Fibroblast of mammary gland (primary cell): ENCODE data around the gene FARSB.

ENCODE experiments used
- DNase-seq: peaks from one replicate; pipeline ENCODE4 v3.0.0-alpha.2; 2010; ENCODE audit warnings: low read depth
- H3K4me3 ChIP-seq: 2 replicates; pipeline ENCODE4 v1.5.1; 2011; ENCODE audit warnings: low read depth, mild to moderate bottlenecking, low read length, moderate library complexity; ENCODE audit not compliant: control insufficient read depth
- TF ChIP-seq, protein P1 (sequence below): conservative IDR thresholded peaks from 2 replicates; pipeline ENCODE4 v1.5.1; 2011; ENCODE audit warnings: low read depth, low read length, inconsistent platforms; ENCODE audit not compliant: control insufficient read depth, insufficient read depth

FARSB gene

DNA sequence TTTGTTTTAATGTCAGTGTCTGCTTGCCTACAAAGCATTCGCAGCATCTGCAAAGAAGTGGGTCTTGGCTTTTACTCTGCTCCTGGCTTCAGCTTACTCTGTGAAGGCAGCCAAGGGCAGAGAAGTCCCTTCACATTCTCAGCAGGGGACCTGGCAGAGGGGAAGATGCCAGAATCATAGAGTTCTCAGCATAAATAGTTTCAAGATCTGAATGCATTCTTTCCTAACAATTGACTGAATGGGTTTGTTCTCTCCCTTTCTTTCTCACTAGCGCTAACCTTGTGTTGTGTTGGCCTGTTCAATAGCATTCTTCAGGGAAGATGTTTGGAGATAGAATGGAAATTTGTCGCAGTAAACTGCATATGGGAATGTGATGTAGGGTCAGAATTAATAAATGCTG, 106.9 kb downstream of the FARSB start:
- DNase-seq: no peak
- no peak overlapping the region for H3K4me3 ChIP-seq
- TF ChIP-seq, protein P1, sequence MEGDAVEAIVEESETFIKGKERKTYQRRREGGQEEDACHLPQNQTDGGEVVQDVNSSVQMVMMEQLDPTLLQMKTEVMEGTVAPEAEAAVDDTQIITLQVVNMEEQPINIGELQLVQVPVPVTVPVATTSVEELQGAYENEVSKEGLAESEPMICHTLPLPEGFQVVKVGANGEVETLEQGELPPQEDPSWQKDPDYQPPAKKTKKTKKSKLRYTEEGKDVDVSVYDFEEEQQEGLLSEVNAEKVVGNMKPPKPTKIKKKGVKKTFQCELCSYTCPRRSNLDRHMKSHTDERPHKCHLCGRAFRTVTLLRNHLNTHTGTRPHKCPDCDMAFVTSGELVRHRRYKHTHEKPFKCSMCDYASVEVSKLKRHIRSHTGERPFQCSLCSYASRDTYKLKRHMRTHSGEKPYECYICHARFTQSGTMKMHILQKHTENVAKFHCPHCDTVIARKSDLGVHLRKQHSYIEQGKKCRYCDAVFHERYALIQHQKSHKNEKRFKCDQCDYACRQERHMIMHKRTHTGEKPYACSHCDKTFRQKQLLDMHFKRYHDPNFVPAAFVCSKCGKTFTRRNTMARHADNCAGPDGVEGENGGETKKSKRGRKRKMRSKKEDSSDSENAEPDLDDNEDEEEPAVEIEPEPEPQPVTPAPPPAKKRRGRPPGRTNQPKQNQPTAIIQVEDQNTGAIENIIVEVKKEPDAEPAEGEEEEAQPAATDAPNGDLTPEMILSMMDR: no peak

DNA sequence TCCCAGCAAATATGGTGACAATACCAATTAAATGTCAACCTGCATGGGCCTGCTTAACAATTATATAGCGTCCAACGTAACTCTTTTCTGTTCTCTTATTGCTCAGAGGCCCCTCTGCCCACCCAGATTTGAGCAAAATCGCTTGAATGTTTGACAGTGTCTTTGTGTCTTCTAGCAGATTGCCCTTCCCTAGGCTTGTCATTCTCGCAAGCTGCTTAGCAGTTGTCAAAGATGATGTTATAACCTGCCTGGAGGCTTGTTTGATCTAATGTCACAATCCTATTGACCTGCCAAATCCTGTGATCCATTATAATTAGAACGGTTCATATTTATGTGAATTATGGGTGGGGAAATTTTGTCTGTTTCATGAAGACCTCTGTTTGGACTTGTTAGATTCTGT, 108.8 kb downstream of the FARSB start:
- H3K4me3 ChIP-seq: no peak overlapping the region
- TF ChIP-seq, protein P1: no peak
- DNase-seq: no peak

DNA sequence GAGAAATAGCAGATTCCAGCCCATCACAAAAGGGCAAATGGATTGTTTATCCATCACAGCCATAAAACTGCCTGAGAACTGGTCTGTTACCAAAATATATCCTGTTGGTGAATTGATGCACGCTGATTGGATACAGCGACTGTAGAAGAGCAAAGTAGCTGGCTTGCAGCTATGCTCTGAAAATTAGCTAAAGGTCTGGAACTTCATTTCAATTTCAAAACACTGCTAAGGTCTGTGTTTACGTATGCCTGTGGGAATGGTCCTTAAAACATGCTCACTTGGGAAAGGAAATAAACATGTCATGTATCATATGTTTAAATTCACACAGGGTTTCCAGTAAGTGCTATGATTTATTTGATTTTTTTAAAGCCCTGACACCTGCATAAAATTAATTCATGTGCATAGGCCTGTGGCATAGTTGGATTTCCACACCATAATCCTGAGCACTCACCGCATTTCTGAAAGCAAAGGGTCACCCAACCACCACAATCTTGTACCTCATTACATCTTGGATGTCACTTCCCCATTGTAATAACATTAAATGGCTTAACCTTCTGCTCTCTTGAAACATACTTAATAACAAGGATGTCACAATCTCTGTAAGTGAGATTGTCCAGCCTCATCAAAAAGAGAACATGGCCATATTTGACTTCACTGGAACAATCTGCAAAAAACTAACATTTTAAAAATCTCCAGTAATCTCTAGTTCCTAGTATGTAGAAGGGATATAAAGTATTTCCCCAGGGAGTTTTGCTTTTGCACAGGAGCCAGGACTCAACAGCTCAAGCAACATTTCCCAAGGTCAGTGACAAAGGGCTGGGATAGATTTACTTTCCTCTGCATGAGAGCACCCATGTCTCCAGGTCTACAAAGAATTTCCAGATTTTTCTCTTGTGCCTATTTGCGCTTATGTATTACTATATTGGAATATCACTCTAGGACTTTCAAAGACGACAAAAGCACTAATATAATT, 109.8 kb downstream of the FARSB start:
- H3K4me3 ChIP-seq: no peak overlapping the region
- no peak for DNase-seq
- TF ChIP-seq, protein P1: no peak

DNA sequence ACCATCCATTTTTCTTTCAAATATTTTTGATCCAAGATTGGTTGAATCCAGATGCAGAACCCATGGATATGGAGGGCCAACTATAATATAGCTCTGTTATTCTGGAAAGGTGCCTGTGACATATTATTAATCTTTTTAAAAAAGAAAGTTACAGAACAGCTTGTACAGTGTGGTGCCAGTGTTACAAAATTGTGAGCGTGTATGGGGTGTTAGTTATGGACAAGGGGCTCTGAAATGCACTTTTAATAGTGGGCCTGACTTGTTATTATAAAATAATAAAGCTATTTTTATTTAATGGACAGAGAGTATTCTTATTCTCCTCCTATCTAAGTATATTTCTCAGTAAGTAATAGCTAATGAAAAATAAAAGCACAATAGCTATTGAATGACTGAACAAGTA, 111.2 kb downstream of the FARSB start:
- H3K4me3 ChIP-seq: no peak overlapping the region
- TF ChIP-seq, protein P1: no peak
- DNase-seq: no peak

DNA sequence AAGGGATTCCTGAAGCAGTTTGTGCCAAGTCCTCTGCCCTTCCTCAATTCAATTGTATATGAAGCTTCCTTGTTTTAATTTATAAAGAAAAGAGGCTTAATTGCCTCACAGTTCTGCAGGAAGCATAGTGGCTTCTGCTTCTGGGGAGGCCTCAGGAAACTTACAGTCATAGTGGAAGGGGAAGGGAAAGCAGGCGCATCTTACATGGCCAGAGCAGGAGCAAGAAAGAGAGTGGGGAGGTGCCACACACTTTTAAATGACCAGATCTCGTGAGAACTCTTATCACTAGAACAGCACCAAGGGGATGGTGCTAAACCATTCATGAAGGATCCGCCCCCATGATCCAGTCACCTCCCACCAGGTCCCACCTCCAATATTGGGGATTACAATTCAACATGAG, 117.4 kb downstream of the FARSB start:
- TF ChIP-seq, protein P1: no peak
- H3K4me3 ChIP-seq: no peak overlapping the region
- DNase-seq: no peak

DNA sequence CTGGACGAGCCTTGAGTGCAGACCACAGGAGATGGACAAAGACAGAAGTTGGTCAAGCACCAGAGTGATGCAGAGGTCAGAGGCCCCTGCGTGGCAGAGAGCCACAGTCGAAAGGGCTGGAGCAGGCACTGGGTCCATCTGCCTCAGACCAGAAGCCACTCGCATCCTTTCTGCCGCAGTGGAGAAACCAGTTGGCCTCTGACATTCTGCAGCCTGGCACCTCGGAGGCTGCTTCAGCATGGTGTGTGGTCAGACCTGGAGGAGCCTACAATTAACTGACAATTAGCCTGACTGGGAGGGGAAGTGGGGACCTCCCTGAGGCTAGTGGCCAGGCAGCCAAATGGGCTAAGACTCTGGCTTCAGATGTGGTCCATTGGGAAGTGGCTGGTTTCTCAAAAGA, 120.4 kb downstream of the FARSB start:
- TF ChIP-seq, protein P1: no peak
- no peak overlapping the region for H3K4me3 ChIP-seq
- no peak for DNase-seq

DNA sequence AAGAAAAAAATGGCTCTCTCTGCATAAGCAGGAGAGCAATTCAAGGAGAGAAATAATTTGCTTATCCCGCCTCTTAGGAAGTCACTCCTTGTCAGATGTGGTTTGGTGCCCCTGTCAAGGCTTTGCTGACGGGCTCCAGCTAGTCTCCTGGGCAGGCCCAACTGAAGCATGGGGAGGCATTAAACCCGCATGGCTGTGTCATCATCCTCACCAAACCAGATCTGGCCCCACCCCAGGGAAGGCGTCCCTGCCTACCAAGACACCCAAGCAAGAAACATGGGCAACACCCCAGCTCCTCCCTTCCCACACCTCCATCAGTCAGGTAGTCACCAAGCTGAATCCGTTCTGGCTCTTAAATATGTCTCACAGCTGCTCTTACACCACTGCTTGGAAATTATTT, 123.6 kb downstream of the FARSB start:
- TF ChIP-seq, protein P1: no peak
- DNase-seq: no peak

More for the DNA sequence above, 123.6 kb downstream of the FARSB start:
- no peak overlapping the region for H3K4me3 ChIP-seq
